Measurements from ENCODE around the gene SQSTM1. TPM values are rescaled to one million over a fixed set of nuclear protein-coding genes. Genes with fewer than 3 reads are reported as not detected.
"Not testable (repeated sequence)": the region's sequence is repeated elsewhere in the genome, so short reads cannot be mapped to it uniquely, and the experiment has no call there.

SQSTM1 gene
- total RNA-seq, 1 experiment from 2014 or later: 993 TPM

DNA sequence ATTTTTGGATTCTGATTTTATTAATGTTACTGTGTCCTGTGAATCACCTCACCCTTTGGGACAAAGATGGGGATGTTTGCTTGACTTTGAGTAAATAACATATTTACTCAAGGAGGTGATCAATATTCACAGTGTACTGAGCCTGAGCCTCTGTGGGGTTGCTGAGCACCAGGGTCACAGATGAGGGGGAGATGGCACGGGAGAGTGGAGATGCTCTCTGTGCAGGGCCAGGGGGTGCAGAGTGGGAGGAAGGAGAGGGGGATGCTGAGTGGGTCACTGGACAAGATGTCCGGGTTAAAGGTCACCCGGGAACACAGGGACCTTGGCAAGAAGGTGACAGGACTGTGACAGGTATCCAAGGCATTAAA, 4.0 kb downstream of the SQSTM1 start:
- no peak for DNase-seq (ENCODE audit: low spot score)

DNA sequence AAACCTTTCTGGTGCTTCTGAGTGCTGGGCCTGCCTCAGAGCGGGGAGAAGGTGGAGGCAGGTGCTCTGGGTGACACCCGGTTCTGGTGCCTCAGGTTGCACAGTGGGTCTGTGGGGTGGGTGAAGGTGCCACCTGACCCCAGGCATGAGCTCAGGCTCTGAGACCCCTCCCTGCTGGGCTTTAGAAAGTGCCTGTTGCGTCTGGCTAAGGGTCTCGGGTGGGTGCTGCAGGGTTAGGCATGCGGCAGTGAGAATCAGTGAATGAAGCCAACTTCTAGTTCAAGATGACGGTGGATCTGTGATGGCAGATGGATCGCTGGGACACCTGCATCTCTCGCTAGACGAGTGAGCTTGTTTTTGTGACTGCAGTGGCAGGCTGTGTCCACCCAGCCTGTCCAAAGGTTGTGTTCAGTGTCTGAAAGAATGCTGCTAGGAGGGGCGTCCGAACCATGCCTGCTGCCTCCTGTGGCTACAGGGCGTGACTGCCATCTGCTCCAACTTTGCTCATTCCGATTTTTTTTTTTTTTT, 5.0 kb downstream of the SQSTM1 start:
- DNase-seq (ENCODE audit: low spot score): no peak

DNA sequence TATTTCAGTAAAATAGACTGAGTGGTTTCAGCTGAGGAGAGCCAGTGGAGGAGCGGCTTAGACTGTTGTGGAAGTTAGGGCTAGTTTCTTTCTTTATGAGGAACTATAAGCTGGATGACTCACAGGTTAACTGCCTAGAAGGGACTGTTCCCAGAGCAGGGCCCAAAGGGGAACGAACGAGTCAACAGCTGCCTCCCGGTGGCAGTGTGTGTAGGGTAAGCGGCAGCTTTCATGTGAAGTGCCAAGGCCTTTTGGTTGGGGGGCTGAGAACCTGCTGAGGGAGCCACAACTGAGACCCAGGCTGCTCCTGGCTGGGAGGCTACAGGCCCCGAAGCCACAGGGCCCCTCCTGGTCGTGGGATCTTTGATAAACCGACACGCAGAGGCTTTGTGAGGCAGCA, 7.0 kb downstream of the SQSTM1 start:
- DNase-seq (ENCODE audit: low spot score): no peak

DNA sequence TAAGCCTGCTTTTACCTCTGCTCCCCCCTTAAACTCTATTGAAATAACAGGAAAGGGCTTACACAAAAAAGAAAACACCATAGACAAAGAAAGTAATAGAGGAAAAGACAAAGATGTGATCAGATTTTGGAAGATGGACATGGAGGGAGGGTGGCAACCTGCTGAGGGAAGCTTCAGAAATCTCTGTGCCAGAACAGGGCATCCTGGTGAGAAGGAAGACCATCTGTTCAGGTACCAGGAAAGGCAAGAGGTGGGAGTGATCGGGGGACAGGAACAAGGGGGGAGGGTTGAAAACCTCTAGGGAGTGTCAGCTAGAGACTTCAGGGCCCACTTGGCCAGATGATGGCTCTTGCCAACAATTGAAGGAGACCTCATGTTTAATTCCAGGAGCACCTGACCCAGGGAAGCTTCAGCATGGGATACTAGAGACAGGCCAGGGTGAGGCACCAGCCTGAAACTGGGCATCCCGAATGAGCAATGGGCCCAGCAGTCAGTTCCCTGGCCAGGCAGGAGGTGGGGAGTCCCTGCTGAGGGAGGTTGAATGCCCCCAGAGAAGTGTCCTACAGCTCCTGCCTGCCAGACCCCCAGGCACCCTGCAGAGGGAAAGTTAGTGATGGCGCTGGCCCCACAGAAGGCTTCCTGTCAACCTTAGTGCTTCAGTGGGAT, 8.2 kb downstream of the SQSTM1 start:
- DNase-seq (ENCODE audit: low spot score): no peak

DNA sequence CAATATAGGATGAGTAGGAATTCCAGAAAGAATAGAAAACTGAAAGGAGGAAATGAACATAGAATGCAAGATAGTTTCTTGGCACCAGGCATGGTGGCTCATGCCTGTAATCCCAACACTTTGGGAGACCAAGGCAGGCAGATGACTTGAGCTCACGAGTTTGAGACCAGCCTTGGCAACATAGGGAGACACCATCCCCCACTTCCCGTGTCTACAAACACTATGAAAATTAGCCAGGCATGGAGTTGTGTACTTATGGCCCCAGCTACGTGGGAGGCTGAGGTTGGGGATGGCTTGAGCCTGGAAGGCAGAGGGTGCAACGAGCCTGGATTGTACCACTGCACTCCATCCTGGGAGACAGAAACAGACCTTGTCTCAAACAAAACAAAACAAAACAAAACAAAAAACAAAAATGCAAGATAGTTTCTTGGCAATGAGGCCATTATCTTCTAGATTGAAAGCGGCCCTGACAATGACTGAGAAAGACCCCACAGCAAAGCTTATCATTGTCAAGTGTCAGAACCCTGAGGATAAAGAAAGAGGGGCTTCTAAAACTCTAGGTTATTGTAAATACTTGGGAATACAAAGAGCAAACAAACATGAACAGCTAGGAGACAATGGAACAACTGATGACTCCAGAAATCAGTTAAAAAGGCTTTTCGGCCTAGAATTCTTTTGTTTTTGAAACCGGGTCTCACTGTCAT, 9.2 kb downstream of the SQSTM1 start:
- no peak for DNase-seq (ENCODE audit: low spot score)

DNA sequence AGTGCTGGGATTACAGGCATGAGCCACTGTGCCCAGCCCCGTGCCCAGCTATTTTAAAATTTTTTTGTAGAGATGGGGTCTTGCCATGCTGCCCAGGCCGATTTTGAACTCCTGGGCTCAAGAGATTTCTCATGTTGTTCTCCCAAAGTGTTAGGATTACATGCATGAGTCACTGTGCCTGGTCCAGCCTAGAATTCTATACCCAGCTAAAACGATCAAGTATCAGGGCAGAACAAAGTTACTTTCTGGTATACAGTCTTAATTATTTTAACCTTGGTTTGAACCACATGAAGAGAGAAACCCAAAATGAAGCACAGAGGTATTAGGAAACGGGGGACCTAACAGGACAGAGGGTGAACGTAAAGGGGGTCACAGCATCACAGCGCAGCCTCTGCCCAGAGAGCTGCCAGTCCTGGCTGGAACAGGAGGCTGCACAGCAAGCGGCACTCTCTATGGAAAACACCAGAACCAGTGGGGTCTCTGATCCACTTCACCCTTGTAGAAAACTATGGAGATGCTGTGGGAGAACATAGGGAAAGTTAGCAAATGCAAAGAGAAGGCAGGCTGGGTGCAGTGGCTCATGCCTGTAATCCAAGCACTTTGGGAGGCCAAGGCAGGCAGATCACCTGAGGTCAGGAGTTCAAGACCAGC, 10.2 kb downstream of the SQSTM1 start:
- no peak for DNase-seq (ENCODE audit: low spot score)

DNA sequence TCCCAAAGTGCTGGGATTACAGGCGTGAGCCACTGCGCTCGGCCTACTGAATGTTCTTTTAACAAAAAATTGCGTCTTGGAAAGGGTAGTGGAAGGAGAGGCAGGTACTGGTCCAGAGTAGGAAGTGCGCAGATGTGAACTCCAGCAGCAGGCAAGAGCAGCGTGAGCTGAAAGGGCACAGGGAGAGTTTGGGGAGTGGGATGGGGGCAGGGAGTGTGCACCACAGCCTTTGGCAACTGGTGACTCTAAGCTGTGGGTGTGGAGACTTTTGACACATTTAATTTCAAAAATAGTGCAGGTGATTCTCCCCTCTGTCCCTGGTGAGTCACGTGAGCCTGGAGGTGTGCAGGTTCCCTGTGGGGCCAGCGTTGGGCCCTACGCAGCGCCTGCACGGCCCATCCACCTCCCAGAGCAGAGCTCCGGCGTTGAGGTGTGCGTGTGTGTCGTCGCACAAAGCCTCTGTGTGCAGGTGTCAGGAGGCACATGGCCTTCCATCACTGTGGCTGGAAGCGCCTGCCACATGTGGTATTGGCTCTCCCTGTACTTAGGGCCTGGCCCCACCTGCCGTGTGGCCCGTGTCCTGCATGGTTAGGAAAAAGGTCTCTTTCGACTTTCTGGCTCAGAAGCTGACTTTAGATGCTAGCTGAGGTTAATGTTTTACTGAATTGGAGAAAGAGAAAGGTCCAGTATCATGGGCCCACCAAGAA, 11.5 kb downstream of the SQSTM1 start:
- DNase-seq (ENCODE audit: low spot score): no peak

DNA sequence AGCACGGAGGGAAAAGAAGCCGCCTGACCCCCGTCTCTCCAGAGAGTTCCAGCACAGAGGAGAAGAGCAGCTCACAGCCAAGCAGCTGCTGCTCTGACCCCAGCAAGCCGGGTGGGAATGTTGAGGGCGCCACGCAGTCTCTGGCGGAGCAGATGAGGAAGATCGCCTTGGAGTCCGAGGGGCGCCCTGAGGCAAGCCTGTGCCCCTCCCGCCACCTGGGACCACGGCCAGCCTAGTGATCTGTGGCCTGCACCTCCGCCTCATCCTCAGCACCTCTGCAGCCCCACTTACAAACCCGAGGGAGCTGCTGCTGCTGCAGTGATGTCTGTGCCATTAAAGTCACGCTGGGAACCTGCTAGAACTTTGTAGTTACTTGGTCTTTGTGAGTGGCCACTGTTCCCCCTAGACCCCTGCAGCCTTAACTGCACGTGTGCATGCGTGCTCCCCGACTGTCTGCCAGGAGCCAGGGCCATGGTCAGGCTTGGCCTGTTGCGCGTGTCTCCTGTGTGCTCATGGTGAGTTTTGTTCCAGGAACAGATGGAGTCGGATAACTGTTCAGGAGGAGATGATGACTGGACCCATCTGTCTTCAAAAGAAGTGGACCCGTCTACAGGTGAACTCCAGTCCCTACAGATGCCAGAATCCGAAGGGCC, 12.5 kb downstream of the SQSTM1 start:
- DNase-seq (ENCODE audit: low spot score): no peak

DNA sequence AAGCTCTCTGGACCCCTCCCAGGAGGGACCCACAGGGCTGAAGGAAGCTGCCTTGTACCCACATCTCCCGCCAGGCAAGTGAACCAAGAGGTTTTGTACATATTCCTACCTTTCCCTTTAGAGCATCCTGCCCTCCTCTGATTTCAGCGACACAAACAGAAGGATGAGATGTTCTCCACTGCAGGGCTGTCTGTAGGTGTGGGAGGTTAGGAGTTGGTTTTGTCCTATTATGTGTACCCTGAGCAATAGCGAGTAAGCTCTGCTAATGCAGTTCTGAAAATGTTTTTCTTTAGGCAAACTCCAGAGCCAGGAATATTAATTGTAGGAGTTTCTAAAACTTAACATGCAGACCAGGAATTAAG, 13.0 kb downstream of the SQSTM1 start:
- no peak for DNase-seq (ENCODE audit: low spot score)

DNA sequence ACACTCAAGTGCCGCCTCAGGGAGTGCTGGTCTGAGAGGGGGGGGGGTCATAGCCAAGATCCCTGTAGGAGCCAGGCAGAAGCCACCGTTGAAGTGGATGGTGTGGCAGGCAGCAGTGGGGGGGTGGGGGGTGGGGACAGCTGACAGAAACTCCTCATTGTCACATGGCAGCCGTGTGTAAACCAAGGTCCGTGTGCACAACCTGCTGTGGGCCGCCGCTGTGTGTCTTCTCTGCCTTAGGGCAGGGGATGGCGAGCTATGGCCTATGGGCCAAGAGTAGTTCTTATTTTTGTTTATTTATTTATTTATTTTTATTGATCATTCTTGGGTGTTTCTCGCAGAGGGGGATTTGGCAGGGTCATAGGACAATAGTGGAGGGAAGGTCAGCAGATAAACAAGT, 13.4 kb downstream of the SQSTM1 start:
- DNase-seq (ENCODE audit: low spot score): no peak

DNA sequence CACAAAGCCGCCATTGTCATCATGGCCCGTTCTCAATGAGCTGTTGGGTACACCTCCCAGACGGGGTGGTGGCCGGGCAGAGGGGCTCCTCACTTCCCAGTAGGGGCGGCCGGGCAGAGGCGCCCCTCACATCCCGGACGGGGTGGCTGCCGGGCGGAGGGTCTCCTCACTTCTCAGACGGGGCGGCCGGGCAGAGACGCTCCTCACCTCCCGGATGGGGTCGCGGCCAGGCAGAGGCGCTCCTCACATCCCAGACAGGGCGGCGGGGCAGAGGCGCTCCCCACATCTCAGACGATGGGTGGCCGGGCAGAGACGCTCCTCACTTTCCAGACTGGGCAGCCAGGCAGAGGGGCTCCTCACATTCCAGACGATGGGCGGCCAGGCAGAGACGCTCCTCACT, 14.2 kb downstream of the SQSTM1 start:
- DNase-seq (ENCODE audit: low spot score): not testable (repeated sequence)

DNA sequence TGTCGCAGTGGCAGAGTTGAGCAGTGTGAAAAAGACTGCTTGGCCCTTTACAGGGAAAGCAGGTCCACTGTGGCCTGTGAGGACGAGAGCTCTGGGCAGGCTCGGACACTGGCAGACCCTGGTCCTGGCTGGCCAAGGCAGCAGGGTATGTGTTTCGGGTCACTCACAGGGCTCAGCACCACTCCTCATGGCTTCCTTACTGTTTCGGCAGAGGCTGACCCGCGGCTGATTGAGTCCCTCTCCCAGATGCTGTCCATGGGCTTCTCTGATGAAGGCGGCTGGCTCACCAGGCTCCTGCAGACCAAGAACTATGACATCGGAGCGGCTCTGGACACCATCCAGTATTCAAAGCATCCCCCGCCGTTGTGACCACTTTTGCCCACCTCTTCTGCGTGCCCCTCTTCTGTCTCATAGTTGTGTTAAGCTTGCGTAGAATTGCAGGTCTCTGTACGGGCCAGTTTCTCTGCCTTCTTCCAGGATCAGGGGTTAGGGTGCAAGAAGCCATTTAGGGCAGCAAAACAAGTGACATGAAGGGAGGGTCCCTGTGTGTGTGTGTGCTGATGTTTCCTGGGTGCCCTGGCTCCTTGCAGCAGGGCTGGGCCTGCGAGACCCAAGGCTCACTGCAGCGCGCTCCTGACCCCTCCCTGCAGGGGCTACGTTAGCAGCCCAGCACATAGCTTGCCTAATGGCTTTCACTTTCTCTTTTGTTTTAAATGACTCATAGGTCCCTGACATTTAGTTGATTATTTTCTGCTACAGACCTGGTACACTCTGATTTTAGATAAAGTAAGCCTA, 15.7 kb downstream of the SQSTM1 start:
- peak; percentile 73 for DNase-seq (ENCODE audit: low spot score)

DNA sequence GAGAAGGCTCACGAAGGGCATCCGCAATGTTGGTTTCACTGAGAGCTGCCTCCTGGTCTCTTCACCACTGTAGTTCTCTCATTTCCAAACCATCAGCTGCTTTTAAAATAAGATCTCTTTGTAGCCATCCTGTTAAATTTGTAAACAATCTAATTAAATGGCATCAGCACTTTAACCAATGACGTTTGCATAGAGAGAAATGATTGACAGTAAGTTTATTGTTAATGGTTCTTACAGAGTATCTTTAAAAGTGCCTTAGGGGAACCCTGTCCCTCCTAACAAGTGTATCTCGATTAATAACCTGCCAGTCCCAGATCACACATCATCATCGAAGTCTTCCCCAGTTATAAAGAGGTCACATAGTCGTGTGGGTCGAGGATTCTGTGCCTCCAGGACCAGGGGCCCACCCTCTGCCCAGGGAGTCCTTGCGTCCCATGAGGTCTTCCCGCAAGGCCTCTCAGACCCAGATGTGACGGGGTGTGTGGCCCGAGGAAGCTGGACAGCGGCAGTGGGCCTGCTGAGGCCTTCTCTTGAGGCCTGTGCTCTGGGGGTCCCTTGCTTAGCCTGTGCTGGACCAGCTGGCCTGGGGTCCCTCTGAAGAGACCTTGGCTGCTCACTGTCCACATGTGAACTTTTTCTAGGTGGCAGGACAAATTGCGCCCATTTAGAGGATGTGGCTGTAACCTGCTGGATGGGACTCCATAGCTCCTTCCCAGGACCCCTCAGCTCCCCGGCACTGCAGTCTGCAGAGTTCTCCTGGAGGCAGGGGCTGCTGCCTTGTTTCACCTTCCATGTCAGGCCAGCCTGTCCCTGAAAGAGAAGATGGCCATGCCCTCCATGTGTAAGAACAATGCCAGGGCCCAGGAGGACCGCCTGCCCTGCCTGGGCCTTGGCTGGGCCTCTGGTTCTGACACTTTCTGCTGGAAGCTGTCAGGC, 16.6 kb downstream of the SQSTM1 start:
- no peak for DNase-seq (ENCODE audit: low spot score)

DNA sequence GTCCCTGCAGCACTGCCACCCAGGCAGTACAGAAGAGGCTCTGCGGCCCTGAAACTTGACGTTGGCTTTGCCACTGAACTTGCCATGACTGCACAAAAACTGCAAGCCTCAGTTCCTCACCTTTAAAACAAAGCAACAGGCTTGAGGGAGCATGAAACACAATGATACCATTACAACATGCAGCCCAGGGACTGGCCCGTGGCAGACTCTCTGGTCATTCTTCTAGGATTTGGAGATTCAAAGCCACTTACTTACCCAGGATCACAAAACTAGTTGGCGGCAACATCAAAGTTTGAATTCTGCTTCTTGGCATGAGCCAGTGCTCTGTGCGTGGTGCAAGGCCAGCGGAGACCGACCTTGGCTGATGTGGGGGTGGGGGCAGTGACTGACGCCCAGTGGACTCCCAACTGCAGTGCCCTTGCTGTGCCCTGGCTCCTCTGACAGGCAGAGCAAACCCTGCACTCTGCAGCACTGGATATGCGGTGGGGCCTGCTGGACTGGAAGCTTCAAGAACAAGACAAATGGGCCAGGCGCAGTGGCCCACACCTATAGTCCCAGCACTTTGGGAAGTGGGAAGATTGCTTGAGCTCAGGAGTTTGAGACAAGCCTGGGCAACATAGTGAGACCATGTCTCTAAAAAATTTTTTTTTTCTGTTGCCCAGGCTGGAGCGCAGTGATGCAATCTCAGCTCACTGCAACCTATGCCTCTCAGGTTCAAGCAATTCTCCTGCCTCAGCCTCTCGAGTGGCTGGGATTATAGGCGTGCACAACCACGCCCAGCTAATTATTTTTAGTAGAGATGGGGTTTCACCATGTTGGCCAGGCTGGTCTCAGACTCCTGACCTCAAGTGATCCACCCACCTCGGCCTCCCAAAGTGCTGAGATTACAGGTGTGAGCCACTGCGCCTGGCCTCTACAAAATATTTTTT, 18.9 kb downstream of the SQSTM1 start:
- DNase-seq (ENCODE audit: low spot score): peak; percentile 55

DNA sequence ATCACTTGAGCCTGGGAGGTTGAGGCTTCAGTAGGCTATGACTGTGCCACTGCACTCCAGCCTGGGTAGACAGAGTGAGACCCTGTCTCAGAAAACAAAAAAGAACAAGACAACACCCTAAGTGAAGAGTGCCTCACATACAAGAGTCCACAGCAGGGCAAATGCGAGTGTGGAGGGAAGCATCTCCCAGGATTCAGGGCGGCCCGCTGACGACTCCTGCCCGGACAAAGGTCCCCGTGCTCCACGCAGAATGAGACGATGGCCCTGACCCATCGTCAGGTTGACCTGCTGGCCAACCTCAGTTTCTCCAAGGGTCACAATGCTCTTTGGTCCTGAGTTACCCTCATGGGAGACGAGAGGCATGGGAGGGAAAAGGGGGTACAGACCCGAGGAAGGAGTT, 19.6 kb downstream of the SQSTM1 start:
- DNase-seq (ENCODE audit: low spot score): no peak

DNA sequence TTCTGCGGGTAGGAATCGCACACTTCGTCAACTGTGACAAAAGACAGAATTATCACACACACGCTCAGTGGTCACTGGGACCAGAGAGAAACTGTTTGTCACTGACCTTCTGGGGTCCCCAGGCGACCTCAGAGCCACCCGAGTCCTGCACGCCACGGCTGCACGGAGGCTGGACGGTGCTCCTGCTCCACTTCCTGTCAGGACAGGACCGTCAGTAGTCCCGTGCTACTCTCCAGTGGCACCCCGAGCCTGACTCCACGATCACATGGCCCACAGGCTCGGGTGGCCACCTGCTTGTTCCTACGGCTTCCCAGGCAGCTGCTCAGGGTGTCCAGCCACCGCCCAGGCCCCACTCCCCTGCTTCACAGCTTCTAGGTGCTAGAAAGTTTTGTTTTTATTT, 20.1 kb downstream of the SQSTM1 start:
- no peak for DNase-seq (ENCODE audit: low spot score)

DNA sequence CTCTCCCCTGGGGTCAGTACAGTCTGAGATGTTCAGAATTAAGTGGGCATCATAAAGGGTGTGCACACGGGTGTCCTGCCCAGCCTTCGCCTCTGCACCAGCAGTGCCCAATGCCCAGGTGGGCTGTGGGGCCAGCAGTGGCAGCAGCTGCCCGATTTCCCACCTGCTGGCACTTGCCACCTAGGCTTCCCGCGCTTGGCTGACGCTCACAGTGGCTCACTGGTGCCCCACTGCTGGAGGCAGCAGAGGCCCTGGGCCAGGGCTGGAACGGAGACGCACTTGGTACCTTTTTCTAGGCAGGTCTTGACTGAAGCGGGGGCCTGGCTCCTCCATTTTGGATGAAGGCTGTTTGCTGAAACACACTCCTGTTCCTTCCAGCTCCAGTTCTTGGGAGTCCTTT, 20.9 kb downstream of the SQSTM1 start:
- no peak for DNase-seq (ENCODE audit: low spot score)

DNA sequence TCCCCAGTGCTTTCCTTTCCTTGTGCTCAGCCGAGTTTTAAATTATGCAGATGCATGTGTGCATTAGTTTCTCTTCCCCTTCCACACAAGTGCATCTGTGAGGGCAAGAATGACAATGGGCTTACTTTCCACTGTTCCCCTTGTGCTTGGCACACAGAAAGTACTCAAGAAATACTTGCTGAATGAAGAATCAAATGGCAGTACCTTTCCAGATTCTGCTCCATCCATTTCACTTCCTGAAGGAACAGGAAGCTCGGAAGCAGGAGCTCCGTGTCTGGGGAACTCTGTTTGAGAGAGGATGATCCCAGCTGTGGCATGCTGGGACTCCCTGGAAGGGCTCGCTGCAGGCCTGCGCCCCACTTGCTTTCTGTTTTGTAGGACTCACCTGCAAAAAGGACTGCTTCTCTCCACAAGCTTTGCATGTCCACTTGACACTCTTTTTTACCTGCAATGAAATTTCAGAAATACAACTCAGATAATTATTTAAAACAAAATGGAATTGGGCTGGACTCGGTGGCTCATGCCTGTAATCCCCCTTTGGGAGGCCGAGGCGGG, 32.4 kb downstream of the SQSTM1 start:
- no peak for DNase-seq (ENCODE audit: low spot score)

DNA sequence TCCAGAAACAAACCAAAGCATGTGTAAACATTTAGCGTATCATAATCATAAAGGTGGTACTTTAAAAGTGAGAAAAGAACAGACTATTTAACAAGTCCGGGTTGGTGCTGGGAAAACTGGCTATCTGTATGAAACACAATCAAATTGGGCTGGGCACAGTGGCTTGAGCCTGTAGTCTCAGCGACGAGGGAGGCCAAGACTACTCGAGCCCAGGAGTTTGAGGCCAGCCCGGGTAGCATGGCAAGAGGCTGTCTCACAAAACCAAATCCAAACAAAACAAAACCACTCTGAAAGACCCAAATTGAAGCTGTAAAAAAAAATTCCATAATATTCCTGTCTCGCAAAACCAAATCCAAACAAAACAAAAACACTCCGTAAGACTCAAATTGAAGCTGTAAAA, 33.7 kb downstream of the SQSTM1 start:
- no peak for DNase-seq (ENCODE audit: low spot score)

All from H4 (cell line).